Ramos (cell line): ENCODE measurements around the gene RPS15.
"Not testable (repeated sequence)": the region's sequence is repeated elsewhere in the genome, so short reads cannot be mapped to it uniquely, and the experiment has no call there.

Source experiments
- in situ Hi-C: fragments of 300-500 bp; cut with MboI; formaldehyde crosslinking; loops from one replicate; pipeline ENCODE4 v1.14.3; 2022; ENCODE audit warnings: low sequenced_read_pairs; ENCODE audit not compliant: unreplicated experiment

Gene RPS15

DNA sequence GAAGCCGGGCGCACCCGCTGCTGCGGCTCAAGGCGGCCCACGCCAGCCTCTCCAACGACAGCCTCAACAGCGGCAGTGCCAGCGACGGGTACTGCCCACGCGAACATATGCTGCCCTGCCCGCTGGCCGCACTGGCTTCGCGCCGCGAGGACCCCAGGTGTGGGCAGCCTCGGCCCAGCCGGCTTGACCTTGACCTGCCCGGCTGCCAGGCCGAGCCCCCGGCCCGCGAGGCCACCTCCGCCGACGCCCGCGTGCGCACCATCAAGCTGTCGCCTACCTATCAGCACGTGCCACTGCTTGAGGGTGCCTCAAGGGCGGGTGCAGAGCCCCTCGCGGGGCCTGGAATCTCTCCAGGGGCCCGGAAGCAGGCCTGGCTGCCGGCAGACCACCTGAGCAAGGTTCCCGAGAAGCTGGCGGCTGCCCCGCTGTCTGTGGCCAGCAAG, 27.8 kb downstream of the RPS15 start:
- in situ Hi-C loops = no loop called here

DNA sequence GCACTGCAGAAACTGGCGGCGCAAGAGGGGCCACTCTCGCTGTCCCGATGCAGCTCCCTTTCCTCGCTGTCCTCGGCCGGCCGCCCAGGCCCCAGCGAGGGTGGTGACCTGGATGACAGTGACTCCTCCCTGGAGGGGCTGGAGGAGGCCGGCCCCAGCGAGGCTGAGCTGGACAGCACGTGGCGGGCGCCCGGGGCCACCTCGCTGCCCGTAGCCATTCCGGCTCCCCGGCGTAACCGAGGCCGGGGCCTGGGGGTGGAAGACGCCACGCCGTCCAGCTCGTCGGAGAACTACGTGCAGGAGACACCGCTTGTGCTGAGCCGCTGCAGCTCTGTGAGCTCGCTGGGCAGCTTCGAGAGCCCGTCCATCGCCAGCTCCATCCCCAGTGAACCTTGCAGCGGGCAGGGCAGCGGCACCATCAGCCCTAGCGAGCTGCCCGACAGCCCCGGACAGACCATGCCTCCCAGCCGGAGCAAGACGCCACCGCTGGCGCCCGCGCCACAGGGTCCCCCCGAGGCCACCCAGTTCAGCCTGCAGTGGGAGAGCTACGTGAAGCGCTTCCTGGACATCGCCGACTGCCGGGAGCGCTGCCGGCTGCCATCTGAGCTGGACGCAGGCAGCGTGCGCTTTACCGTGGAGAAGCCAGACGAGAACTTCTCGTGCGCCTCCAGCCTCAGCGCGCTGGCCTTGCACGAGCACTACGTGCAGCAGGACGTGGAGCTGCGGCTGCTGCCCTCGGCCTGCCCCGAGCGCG, 28.4 kb downstream of the RPS15 start:
- in situ Hi-C loops = no loop called here

DNA sequence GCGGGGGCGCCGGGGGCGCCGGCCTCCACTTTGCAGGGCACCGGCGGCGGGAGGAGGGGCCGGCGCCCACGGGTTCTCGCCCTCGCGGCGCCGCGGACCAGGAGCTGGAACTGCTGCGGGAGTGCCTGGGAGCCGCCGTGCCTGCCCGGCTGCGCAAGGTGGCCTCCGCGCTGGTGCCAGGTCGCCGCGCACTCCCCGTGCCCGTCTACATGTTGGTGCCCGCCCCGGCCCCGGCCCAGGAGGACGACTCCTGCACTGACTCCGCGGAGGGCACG, 29.0 kb downstream of the RPS15 start:
- in situ Hi-C loops = no loop called here

DNA sequence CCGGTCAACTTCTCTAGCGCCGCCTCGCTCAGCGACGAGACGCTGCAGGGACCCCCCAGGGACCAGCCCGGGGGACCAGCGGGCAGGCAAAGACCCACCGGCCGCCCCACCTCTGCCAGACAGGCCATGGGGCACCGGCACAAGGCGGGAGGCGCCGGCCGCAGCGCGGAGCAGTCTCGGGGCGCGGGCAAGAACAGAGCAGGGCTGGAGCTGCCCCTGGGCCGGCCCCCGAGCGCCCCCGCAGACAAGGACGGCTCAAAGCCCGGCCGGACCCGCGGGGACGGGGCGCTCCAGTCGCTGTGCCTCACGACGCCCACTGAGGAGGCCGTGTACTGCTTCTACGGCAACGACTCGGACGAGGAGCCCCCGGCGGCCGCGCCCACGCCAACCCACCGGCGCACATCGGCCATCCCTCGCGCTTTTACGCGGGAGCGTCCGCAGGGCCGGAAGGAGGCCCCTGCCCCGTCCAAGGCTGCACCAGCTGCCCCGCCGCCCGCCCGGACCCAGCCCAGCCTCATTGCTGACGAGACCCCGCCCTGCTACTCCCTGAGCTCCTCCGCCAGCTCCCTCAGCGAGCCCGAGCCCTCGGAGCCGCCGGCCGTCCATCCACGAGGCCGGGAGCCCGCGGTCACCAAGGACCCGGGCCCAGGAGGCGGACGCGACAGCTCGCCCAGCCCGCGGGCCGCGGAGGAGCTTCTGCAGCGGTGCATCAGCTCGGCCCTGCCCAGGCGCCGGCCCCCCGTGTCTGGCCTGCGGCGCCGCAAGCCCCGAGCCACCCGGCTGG, 29.5 kb downstream of the RPS15 start:
- in situ Hi-C loops = no loop called here

DNA sequence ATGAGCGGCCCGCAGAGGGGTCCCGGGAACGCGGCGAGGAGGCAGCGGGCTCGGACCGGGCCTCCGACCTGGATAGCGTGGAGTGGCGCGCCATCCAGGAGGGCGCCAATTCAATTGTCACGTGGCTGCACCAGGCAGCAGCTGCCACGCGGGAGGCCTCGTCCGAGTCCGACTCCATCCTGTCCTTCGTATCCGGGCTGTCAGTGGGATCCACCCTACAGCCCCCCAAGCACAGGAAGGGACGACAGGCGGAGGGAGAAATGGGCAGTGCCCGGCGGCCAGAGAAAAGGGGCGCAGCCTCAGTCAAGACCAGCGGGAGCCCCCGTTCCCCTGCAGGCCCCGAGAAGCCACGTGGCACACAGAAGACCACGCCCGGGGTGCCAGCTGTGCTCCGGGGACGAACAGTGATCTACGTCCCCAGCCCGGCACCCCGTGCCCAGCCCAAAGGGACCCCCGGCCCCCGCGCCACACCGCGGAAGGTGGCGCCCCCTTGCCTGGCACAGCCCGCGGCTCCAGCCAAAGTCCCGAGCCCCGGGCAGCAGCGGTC, 30.2 kb downstream of the RPS15 start:
- in situ Hi-C loops = no loop called here

DNA sequence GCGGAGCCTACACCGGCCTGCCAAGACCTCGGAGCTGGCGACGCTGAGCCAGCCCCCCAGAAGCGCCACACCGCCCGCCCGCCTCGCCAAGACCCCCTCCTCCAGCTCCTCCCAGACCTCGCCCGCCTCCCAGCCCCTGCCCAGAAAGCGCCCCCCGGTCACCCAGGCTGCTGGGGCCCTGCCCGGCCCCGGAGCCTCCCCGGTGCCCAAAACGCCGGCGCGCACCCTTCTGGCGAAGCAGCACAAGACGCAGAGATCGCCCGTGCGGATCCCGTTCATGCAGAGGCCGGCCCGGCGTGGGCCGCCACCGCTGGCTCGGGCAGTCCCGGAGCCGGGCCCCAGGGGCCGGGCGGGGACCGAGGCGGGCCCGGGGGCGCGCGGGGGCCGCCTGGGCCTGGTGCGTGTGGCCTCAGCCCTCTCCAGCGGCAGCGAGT, 30.6 kb downstream of the RPS15 start:
- in situ Hi-C loops = no loop called here

DNA sequence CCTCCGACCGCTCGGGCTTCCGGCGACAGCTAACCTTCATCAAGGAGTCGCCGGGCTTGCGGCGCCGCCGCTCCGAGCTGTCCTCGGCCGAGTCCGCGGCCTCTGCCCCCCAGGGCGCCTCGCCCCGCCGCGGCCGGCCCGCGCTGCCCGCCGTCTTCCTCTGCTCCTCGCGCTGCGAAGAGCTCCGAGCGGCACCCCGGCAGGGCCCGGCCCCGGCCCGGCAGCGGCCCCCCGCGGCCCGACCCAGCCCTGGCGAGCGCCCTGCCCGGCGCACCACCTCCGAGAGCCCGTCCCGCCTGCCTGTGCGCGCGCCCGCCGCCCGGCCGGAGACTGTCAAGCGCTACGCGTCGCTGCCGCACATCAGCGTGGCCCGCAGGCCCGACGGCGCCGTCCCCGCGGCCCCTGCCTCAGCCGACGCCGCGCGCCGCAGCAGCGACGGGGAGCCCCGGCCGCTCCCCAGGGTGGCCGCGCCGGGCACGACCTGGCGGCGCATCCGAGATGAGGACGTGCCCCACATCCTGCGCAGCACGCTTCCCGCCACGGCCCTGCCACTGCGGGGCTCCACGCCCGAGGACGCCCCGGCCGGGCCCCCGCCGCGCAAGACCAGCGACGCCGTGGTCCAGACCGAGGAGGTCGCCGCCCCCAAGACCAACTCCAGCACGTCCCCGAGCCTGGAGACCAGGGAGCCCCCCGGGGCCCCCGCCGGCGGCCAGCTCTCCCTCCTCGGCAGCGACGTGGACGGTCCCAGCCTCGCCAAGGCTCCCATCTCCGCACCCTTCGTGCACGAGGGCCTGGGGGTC, 31.3 kb downstream of the RPS15 start:
- in situ Hi-C loops = no loop called here

DNA sequence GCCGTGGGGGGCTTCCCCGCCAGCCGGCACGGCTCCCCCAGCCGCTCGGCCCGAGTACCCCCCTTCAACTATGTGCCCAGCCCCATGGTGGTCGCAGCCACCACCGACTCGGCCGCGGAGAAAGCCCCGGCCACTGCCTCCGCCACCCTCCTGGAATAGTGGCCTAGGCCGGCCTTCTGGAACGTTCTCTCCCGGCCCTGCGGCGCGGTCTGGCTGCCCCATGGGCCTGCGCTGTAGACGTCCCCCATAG, 31.8 kb downstream of the RPS15 start:
- in situ Hi-C loops = no loop called here

DNA sequence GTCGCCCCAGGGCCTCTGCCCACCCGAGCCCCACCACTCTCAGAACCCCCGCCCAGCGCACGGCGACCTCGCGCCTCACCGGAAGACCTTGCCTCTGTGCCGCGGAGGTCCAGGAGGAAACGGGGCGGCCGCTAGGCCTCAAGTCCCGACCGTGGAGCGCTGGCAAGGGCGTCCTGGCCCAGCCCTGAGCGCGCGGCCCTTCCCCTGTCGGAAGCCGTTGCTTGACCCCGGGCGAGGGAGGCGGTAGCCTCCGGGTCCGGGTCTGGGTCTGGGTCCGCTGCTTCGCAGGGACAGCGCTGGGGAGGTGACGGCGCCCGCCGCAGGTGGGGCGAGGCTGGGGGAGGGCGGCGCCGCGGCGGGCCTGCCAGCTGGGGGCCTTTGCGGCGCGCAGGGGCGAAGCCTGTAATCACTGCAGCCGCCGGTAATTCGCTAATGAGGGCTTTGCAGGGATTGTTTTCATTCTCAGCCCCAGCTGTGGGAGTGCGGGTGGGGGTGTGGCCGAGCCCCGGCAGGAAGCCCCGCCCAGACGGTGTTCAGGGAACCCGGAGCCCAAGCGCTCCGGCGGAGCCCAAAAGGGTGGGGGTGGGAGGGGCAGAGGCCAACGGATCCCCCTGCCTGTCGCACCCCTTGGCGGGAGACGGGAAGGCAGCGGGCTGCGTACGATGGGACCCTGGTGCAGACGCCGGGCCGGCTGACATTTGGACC, 32.3 kb downstream of the RPS15 start:
- in situ Hi-C loops = no loop called here

DNA sequence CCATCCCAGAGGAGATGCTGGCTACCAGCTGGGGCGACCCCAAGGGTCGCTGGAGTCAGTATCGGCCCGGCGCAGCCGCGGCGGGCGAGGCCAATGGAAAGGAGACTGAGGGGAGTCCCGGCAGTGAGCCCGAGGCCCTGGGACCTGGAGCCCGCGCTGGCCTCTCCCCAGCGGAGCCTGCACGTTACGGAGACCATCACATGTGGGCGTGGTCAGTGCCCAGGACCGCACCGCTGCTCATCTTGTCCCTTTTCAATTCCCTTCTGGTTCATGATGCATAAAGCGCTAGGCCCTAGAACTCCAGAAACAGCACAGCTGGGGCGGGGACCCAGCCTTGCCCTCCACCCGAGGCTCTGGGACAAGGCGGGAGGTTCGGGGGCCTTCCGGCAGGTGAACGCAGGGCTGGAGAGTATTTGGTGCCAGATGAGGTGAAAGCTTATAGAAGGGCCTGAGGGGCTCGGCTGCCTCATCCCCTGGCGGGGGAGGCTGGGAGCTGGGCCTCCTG, 32.9 kb downstream of the RPS15 start:
- in situ Hi-C loops = no loop called here

DNA sequence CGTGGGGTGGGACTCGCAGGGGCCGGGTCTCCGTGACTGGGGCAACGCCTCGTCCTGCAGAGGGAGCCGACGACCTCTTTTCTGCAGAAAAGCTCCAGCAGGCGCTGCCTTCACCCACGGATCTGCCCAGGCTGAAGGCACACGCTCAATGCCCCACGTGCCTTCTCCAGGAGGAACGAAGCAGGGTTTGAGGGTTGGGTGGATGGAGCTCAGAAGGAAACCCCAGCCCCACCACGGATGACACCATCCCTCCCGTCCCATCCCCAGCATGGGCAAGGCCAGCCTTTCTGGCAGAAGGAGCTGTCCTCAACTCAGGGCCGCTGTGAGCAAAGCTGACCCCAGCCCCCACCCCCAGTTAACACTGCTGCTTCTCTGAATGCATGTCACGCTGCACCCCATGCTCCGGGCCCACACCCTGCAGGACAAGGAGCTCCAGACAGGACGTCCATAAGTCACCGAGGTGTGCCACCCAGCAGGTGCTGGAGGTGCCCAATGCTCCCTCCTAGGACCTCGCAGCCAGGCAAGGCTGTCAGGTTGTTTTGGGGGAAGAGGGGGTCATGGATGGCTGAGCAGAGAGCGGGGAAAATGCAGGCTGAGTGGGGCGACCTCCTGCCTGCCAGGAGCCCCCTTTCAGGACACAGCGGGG, 33.4 kb downstream of the RPS15 start:
- in situ Hi-C loops = no loop called here

DNA sequence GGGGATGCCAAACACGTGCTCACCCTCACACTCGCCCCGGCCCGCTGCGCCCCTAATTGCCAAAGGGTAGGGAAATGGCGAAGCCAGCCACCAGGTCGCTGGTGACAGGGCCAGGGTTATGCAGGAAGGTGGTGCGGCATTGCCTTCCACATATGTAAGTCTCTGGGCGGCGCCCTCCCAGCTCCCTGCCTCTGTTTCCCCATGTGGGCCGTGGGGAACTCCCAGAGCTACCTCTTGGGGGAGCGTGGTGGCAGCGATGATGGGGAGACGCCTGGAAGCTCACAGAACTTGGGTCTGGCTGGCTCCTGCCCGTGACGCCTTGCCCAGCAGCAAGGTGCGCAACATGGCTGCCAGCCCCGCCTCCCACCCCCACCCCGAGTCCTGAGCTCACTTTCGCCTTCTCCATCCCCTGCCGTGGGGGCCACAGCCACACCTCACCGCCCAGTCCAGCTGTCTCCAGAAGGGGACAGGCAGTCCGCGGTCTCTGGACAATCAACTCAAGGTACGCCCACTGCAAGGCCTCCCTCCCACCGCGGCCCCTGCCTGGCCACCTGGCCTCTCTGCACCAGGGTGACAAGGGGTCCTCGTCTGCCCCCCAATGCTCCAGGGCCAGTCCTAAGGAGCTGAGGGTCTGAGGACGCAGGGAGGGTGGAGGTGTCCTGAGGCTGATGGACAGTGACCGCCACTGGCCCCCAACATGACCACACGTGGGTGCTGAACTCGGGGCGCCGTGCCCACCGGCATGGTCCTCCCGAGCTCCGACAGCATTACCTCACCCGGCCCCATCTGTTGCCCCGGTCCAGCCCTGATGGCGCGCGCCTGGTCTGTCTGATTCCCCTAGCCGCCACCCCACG, 34.3 kb downstream of the RPS15 start:
- in situ Hi-C loops = no loop called here

DNA sequence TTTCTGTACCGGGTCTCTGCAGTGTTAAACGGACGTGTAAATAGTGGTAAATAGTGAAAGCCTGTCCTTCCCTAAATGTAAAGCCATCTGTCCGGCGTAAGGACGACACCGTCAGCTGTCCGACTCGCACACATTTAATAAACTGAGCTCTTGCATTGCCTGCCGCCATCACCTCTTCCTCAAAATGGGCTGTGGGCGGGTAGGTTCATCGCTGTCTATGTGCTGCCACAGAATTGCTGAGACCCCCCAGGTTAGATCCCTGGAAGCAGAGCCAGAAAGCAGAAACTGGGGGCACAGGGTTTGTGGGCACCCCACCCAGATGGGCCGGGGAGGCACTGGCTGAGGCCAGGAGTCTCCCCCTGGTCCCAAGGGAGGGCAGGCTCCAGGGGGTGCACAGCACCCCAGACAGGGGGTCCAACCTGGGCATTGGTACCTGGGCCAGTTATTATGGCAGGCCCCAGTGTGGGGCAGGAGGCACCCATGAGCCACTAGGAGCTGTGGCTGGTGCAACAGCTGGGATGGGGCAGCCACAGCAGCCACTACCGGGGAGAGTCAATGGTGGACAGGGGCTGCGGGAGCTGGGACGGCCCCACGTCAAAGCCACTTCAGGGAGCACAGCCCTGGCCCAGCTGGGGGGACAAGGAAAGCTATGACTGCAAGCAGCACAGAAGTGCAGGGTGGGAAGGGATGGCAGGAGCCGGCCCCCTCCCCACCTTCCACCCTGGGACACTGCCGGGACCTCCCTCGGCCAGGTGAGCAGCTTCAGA, 35.1 kb downstream of the RPS15 start:
- in situ Hi-C loops = no loop called here

DNA sequence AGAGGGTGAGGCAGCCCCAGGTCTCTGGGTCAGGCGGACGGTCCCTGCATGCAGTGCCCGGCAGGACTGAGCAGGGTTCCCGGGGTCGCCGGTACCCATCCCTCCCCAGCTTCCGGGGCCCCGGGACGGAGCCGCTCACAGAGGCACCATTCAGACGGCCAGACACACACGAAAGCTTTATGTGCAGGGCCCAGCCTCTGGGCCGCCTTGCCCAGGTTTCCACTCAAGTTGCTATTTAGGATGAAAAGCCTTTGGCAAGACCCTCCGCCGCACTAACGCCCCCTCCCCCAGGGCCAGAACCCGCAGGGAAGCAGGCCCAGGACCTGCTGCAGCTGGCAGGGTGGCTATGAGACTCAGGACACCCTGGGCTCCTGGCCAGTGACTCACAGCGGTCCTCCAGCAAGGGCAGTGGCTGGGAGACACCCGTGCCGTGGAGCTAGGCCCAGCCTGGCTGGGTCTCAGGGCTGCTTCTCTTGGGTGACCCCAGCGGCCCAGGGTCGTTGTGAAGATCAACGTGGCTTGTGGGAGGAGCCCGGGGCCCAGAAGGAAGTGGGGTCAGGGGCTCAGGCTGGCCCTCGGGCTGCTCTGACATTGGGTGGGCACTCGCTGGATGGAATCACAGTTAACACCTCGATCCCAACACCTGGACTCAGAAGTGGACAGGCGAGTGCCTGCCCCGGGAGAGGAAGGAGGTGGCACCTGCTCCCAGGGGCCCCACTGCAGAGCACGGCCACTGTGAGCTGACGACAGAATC, 36.0 kb downstream of the RPS15 start:
- in situ Hi-C loops = no loop called here

DNA sequence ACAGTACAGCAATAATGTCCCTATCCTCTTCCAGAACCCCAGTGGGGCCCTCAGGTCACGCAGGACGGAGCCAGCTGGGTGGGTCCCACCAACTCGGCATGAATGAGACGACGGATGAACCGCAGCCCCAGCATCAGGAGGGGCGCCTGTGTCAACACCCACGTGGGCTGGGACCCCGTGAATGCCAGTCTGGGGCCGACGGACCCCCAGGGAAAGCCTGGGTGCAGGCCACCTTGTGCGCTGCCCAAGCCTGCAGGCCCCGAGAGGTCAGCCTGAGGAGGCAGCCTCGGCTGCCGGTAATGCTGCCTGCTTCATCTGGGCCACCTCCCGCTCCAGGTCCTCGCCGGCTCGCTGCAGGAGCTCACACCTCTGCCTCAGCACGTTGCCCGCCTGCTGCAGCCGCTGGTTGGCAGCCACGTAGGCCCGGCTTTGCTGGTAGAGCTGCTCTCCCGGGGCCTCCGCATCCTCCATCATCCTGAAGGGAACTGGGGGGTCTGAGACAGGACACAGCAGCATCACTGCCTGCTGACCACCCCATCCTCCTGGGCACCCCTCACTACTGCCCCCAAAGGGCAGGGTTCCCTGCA, 36.7 kb downstream of the RPS15 start:
- in situ Hi-C loops = no loop called here

DNA sequence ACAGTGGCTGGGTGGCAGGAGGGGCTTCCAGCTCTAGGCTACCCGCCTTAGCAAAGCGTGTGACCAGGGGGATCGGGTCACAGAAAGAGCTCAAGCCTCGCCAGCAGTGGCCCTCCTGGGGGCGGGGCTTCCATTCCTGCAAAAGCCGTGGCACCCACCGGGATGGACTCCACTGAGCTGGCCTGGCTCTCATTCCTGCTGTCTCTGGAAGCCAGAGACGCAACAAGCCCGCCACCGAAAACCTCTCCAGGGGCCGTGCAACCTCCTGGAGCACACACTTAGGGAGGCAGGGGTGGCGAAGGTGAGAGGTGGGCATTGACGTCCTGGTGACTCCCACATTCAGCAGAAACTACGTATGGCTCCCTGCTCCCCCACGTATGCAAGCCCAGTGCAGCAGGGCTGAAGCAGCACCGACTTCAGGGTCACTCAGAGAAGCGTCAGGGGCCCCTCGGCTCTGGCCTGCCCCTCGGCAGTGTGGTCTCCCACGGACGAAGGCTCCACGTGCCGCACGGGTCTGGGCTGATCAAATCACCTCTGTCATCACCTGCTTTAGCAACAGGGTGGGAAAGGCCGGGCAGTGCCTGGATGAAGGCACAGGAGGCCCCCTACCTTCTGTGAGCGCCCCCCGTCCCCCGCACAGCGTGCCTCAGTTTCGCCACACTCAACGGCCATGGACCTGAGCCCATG, 37.7 kb downstream of the RPS15 start:
- in situ Hi-C loops = no loop called here

DNA sequence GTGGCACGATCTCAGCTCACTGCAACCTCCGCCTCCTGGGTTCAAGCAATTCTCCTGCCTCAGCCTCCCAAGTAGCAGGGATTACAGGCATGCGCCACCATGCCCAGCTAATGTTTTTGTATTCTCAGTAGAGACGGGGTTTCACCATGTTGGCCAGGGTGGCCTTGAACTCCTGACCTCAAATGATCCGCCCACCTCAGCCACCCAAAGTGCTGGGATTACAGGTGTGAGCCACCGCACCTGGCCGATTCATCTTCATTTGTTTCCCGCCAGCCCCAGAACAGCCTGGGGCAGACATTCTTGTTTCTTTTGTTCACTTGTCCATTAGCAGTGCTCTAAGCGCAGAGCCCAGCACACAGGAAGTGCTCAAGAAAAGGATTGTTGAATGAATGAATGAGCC, 38.9 kb downstream of the RPS15 start:
- in situ Hi-C loops = not testable (repeated sequence)
